ENCODE data around the gene STRA6.

The STRA6 gene

GRCh38 chr15:74130849-74131627 is 71.5 kb downstream of the STRA6 start:
- DNase-seq = no peak

DNA sequence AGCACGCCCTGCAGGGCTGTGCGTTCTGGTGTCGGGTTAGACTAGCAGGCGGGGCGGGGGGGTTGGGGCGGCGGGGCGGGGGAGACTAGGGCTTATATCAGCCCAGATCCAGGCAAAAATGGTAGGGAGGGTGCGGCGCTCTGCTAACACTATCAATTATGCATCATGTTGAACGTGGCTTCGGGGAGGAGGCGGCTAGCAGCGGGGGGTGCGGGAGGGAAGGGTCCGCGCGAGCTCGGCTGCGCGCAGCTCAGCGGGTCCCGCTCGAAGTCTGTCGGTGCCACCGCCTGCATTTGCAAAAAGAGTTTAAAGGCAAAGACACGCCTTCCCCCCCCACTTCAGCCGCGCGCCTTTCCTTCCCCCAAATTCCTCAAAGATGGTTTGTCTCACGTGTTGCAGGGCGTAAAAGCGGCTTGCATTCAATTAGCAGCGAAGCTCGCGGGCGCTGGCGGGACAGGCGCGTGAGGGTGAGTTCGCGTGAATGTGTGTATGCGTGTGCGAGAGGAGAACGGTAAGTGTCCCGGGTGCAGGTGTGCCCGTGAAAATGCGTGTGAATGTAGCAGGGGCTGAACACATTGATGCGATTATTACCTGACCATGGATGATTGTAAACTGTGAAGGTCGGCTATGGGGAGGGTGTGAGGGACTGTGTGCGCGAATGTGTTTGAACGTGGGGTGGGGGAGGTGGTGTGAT is 72.3 kb downstream of the STRA6 start, which contains the start of gene ISLR2:
TSS of gene ISLR2 (plus strand) at position 432 of the 694 bp plus-strand sequence. CDS start 2,169 bp downstream, outside the sequence.
- DNase-seq = peak; percentile 76

DNA sequence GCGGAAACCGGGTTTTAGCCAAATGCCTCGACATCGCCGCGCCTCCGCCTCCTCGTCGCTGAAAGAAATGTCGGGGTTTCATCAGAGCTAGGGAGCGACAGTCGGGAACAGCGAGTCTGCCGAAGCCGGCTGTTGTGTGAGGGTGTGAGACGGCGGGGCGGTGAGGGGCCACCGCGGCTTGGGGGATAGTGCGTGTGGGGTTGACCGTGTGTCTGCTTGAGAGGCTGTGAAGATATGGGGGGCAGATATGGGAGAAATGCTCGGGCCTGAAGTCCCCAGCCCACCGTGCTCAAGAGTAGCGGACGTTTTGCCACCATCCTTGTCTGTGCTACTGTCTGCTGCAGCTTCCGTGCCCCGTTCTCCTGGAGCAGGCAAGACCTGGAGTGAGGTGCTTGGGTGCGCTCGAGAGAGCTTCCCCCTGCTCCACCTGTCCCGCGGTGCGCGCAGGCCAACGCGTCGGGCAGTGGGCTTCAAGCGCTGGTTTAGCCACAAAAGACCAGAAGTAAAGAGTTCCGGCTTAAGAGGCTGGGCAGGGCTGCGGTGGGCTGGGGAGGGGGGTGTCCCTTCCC is 72.9 kb downstream of the STRA6 start:
- no peak for DNase-seq

All from NCI-H69 (cell line).